LNCAP (cell line): ENCODE data around the gene DYDC1.

ENCODE experiments used
- CTCF ChIP-seq: fragments of 450-650 bp; IDR thresholded peaks from 2 replicates; pipeline ENCODE4 v1.5.1; 2017; ENCODE audit warnings: mild to moderate bottlenecking

DYDC1 gene

GRCh38 chr10:80365510-80365909 is 9.0 kb upstream of the DYDC1 start:
- TF ChIP-seq CTCF, result no peak

GRCh38 chr10:80359644-80360043 is 3.1 kb upstream of the DYDC1 start:
- no peak for TF ChIP-seq CTCF

GRCh38 chr10:80357851-80358125 is 1.2 kb upstream of the DYDC1 start:
- no peak for TF ChIP-seq CTCF

- TF ChIP-seq CTCF, result no peak
Measured at GRCh38 chr10:80356989-80357850, 665 bp upstream of the DYDC1 start.

GRCh38 chr10:80351220-80351619 is 5.3 kb downstream of the DYDC1 start:
- TF ChIP-seq CTCF, result no peak

- TF ChIP-seq CTCF, result no peak
Measured at GRCh38 chr10:80350251-80350650, 6.3 kb downstream of the DYDC1 start.

- TF ChIP-seq CTCF, result no peak
Measured at GRCh38 chr10:80344912-80345311, 11.6 kb downstream of the DYDC1 start.

- no peak for TF ChIP-seq CTCF
Measured at GRCh38 chr10:80344276-80344675, 12.3 kb downstream of the DYDC1 start.
